Activated CD8-positive, alpha-beta memory T cell treated with anti-CD3 and anti-CD28 coated beads for 1 hour (primary cell): ENCODE results near the gene CDH8.
"Not testable (repeated sequence)": the region's sequence is repeated elsewhere in the genome, so short reads cannot be mapped to it uniquely, and the experiment has no call there.

Experiments
- DNase-seq, 2 donors: peaks; one replicate each; pipeline ENCODE4 v3.0.0-alpha.2; 2020; ENCODE audit warnings: low read depth in 1 of 2; ENCODE audit errors: extremely low read depth in 1 of 2

Gene CDH8

DNA sequence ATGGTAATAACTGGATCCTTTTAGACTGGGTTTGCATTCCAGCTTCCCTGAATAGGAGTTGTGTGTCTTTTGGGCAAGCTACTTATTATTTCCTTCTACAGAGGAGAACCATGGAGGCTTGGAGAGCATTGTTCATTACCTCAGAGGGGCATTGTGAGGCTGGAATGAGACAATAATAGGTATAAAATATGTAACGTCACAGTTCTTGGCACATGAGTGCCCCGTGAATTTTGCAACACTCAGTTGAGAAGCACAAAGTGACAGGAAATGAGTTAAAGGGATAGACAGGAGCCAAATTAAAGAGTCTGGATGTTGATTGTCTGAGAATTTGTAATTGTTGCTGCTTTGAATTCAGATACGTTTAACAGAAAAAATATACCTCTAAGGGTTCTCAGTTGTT lies 92.2 kb downstream of the CDH8 start:
- no peak for DNase-seq

- no peak for DNase-seq
Measured at GRCh38 chr16:61940611-61941010, 95.6 kb downstream of the CDH8 start.

- no peak for DNase-seq
Measured at GRCh38 chr16:61937646-61938045, 98.6 kb downstream of the CDH8 start.

- no peak for DNase-seq
Measured at GRCh38 chr16:61936522-61936921, 99.7 kb downstream of the CDH8 start.

DNA sequence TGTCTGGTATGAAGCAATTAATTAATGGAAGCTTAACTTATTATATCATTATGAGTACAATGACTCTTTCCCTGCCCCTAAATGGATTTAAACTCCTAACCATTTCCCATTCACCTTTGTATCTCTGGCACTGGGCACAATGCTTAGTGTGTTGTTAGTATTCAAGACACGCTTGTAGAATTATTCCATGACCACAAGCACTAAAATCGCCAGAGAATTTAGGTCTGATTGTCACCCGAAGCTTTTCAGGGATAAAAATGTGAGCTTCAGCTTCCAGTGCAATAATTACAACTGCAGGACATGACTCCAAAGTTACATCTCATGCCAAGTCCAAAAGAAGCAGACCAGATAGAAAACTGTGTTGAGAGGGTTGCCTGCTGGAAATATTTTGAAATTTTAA lies 101.6 kb downstream of the CDH8 start:
- no peak for DNase-seq

- DNase-seq, result no peak
Measured at GRCh38 chr16:61929776-61930175, 106.5 kb downstream of the CDH8 start.

- DNase-seq, result no peak
Measured at GRCh38 chr16:61926766-61927165, 109.5 kb downstream of the CDH8 start.

GRCh38 chr16:61923629-61924028 lies 112.6 kb downstream of the CDH8 start:
- DNase-seq, result no peak

DNA sequence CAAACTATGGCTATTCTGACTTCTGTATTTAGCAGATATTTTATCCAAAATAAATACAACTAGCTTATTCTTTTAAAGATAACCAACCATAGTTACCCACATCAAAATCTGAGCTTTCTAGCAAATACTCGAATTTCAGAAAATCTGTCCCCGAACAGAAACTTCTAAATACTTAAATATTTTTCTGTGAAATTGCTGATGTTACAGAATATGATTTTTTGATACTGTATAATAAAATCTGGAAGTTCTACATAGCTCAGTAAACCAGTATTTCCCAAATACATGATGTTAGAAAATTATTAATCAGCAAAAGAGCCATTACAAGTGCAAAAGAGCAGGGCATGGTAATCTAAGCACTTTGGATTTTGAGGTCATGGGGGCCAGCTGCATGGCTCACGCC lies 114.9 kb downstream of the CDH8 start:
- no peak for DNase-seq

DNA sequence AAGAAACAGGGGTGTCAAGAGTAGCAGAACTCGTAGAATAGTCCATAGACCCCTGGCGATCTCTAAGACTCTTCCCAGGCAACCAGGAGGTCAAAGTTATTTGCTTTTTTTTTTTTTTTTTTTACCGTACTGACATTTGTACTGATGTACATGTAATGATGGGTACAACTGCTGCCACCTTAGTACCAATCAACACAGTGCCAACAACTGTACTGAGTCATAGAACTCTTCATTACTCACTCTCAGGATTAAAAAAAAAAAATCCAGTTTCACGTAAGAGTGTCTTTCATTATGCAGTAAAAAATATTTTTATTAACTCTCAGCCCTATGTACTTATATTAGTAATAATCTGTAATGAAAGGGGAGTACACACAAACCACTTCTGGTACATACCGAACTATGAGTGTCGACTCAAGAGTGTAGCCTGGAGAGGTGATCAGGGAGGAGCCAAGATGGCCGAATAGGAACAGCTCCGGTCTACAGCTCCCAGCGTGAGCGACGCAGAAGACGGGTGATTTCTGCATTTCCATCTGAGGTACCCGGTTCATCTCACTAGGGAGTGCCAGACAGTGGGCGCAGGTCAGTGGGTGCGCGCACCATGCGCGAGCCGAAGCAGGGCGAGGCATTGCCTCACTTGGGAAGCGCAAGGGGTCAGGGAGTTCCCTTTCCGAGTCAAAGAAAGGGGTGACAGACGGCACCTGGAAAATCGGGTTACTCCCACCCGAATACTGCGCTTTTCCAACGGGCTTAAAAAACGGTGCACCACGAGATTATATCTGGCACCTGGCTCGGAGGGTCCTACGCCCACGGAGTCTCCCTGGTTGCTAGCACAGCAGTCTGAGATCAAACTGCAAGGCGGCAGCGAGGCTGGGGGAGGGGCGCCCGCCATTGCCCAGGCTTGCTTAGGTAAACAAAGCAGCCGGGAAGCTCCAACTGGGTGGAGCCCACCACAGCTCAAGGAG lies 118.1 kb downstream of the CDH8 start:
- DNase-seq, result not testable (repeated sequence)

- no peak for DNase-seq
Measured at GRCh38 chr16:61915569-61915968, 120.7 kb downstream of the CDH8 start.

DNA sequence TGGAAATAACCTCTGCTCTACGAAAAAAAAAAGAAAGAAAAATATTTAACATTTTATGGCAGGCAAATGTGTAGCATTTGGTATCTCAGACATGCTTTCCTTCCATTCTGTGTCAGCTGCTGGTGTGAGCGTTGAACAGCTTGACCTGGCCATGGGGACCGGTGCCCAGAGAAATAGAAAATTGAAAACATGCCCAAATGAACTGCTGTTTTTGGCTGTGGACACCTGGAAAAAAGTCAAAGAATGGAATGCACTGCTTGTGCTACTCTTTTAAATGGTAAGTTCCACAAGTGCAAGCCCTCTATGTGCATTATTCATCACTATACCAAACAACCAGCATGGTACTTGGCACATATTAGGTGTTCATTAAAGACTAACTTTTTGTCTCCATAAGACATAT lies 127.2 kb downstream of the CDH8 start:
- DNase-seq, result no peak

- DNase-seq, result no peak
Measured at GRCh38 chr16:61908426-61908825, 127.8 kb downstream of the CDH8 start.

DNA sequence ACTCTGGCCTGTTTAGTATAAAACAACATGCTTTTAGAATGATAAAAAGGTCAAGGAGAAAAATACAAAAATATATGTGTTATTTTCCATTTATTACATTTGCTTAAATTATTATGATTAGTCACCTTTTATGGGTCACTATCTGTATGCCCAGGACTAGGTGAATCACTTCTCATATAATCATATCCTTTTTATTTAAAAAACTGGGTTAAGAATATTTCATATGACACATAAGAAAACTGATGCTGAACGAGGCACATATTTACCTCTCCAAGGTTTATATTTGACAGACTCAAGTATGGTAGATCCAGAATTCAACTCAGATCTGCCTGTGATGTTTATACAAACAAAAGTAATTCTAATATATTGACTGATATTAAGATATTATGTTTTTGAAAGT lies 134.5 kb downstream of the CDH8 start:
- no peak for DNase-seq

- DNase-seq, result no peak
Measured at GRCh38 chr16:61900482-61900881, 135.8 kb downstream of the CDH8 start.

DNA sequence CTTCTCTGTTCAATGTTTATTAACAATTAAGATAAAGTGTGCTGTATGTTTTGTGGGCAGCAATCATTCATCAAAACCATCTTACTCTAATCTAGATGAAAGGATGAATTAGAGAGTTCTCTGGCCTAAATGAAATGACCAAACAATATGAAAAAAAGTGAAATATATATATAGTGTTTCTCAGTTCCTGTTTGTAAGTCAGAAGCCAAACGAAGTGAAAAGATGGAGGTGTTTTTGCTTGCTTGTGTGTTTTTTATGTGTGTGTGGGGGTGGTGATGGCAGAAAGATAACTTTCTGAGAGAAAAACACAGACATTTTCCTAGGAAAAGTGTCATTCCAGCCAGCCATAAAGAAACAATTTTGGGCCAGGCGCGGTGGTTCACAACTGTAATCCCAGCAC lies 138.6 kb downstream of the CDH8 start:
- no peak for DNase-seq

DNA sequence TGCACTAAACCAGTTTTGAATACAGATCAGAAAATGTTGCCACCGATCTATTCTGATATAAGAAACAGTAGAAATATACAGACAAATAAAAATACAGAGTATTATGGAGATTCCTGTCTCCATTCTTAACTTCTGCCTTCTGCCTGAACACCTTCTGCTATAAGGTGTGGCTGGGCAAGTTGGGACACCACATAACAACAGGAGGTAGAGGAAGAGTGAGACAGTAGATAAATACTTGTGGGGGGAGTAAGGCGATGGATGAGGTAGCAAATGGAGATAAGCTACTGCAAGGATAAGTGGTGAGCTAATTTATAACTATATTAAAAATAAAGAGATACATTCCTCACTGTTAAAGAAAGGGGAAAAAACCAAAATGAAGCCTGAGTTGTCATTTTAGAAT lies 143.7 kb downstream of the CDH8 start:
- DNase-seq, result no peak

DNA sequence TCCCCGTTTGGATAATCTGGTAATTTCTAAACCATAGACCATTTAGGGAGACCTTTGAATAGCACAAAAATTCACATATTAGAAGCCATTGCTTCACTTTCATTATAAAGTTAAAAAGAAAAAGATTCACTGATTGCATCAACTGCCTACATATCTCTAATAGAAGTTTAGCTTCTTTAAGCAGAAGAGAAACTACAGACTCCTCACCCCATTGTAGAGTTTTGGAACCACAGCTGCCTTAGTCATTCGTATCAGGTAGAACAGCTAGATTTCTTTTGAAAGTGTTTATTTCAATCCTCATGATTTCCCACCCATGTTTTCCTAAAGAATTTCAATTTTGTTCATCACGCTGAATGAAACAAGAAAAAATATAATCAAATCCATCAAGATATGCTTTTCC lies 144.8 kb downstream of the CDH8 start:
- DNase-seq, result no peak

- no peak for DNase-seq
Measured at GRCh38 chr16:61890386-61890785, 145.9 kb downstream of the CDH8 start.

DNA sequence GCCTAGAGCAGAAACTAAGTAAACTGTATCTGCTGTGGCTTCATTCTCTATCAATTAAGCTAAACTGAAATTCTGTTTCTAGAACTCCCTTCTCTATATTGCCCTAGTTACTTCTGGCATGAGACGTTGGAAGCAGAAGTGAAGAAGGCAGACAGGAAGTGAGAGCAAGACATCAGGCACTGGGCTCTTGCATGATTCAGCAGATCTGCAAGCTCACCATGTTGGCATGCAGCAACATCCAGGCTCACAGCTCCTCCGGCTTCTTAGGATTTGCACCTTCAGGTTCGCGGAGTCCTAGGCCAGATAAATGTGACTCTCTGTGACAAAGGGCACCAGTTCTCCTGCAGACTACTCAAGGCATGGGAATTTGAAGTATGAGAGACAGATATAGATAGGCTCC lies 148.3 kb downstream of the CDH8 start:
- DNase-seq, result no peak

GRCh38 chr16:61885343-61885742 lies 150.9 kb downstream of the CDH8 start:
- no peak for DNase-seq

DNA sequence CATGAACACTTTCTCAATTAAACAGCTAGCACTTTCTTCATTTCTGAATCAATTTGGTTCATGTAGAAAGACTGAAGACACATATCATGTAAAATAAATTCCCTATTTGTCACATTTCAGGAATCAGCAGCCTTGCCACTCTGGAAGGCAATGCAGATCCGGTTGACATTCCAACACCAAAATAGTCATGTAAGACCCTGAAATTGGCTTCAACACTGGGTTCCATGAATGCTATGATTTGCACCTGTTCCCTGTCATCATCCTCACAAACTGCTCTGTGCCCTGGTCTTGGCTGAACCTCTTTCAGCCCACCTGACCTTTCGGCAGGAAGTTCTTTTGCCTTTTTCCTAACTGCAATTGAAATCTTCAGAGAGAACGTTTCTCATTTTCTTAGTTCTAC lies 156.9 kb downstream of the CDH8 start:
- DNase-seq, result no peak

DNA sequence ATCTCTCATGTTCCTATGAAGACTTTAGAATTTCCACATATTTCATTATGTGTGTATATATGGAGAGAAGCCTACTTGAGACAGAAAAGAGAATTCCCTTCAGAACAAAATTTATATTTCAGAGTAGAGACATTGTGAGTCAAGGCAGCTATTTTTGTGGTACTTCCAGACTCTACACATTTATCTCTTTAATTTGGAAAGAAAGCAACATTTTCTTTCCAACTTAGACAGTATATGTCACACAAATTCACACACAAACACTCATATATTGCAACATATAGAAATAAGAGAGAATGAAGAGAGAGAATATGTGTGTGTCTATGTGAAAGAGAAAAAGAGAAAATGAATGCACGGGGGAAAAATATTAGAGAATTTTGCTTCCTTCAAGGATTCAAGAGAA lies 158.8 kb downstream of the CDH8 start:
- DNase-seq, result no peak
